GM06990 (cell line): ENCODE measurements around the gene MTHFD1L.
"Not testable (repeated sequence)": the region's sequence is repeated elsewhere in the genome, so short reads cannot be mapped to it uniquely, and the experiment has no call there.

Experiments used
- DNase-seq: peaks from one replicate; pipeline ENCODE4 v3.0.0-alpha.2; 2011; ENCODE audit not compliant: insufficient read length; ENCODE audit errors: extremely low read depth
- H3K27me3 ChIP-seq: replicated peaks from 2 replicates; pipeline ENCODE4 v1.6.0; 2011; ENCODE audit warnings: low read length; ENCODE audit not compliant: control insufficient read depth, insufficient read depth
- H3K36me3 ChIP-seq: 2 replicates; pipeline ENCODE4 v1.5.1; 2011; ENCODE audit warnings: low read length; ENCODE audit not compliant: control insufficient read depth, insufficient read depth
- H3K4me3 ChIP-seq: replicated peaks from 2 replicates; pipeline ENCODE4 v1.5.1; 2011; ENCODE audit warnings: low read depth, mild to moderate bottlenecking, control low read depth, low read length
- TF ChIP-seq, protein P1 (sequence below): IDR thresholded peaks from 2 replicates; pipeline ENCODE4 v1.5.1; 2011; ENCODE audit warnings: low read length, control low read depth, mild to moderate bottlenecking, inconsistent platforms; ENCODE audit not compliant: insufficient read depth, poor library complexity, severe bottlenecking

The MTHFD1L gene

DNA sequence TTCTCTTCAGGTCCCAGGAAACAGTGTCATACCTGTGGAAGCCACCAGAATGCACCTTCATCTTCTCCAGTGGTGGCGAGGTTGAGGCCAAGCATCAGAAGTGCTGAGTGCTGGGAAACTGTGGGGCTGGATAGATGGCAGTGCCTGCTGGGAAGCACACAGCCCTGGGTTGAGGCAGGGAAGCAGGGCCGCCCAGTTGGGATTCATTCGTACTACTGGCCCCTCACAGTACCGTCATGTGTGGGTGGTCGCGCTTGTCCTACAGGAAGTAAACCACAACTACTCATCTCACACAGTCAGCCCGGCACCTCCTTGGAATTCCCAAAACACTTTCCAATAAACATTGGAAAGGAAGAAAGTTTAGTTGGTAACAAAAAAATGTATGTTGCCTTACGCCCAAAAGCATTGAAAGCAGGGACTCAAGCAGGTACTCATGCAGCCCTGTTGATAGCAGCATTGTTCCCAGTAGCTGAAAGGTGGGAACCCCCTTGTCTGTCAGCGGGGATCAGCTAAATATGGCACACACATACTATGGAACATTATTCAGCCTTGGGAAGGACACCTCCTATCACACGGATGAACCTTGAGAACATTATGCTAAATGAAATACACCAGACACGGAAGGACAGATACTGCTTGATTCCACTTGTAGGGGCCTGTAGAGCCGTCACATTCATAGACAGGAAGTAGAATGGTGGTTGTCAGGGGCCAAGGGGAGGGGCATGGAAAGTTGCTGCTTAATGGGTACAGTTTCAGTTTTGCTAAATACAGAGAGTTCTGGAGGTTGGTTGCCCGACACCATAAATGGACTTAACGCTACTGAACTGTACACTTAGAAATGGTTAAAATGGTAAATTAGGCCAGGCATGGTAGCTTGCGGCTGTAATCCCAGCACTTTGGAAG lies 162.7 kb downstream of the MTHFD1L start:
- no peak overlapping the region for H3K4me3 ChIP-seq
- no peaks in the 10 kb centered on the region for H3K27me3 ChIP-seq
- DNase-seq: no peak
- H3K36me3 ChIP-seq: no peaks in the 10 kb centered on the region; the same call in none of the 2 replicates
- TF ChIP-seq, protein P1, sequence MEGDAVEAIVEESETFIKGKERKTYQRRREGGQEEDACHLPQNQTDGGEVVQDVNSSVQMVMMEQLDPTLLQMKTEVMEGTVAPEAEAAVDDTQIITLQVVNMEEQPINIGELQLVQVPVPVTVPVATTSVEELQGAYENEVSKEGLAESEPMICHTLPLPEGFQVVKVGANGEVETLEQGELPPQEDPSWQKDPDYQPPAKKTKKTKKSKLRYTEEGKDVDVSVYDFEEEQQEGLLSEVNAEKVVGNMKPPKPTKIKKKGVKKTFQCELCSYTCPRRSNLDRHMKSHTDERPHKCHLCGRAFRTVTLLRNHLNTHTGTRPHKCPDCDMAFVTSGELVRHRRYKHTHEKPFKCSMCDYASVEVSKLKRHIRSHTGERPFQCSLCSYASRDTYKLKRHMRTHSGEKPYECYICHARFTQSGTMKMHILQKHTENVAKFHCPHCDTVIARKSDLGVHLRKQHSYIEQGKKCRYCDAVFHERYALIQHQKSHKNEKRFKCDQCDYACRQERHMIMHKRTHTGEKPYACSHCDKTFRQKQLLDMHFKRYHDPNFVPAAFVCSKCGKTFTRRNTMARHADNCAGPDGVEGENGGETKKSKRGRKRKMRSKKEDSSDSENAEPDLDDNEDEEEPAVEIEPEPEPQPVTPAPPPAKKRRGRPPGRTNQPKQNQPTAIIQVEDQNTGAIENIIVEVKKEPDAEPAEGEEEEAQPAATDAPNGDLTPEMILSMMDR: no peak

DNA sequence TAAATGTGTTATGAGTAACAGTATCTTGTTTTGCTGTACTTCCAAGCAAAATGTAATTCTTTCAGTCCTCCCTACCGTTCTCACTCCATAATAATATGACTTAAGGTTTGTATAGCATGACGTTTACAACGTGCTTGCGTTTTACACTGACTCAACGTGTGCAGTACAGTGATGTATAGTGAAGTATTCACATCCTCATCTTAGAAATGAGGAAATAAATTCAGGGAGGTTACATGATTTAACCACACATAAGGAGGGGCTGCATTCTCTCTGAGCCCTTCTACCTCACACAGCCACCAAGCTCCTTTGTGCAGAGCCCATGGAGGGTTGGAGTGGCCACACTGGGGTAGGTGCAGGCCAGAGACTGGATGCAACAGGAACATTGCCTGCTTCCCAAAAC lies 164.5 kb downstream of the MTHFD1L start:
- no peaks in the 10 kb centered on the region for H3K27me3 ChIP-seq
- DNase-seq: no peak
- peaks cover 2% of the 10 kb centered on the region for H3K36me3 ChIP-seq
- TF ChIP-seq, protein P1: no peak
- no peak overlapping the region for H3K4me3 ChIP-seq

DNA sequence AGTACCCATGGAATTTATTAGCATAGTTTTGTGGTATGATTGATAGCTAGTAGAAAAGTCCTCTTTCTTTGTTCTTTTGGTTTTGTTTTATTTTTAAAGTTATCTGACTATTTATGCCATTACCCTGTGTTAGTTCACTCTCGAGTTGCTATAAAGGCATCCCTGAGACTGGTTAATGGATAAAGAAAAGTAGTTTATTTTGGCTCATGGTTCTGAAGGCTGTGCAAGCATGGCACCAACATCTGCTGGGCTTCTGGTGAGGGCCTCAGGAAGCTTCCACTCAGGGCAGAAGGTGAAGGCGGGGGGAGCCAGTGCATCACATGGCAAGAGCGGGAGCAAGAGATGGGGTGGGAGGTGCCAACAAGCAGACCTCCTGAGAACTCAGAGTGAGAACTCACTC lies 166.5 kb downstream of the MTHFD1L start:
- DNase-seq: no peak
- H3K27me3 ChIP-seq: no peaks in the 10 kb centered on the region
- H3K36me3 ChIP-seq: peaks cover 4% of the 10 kb centered on the region
- TF ChIP-seq, protein P1: no peak
- H3K4me3 ChIP-seq: no peak overlapping the region

DNA sequence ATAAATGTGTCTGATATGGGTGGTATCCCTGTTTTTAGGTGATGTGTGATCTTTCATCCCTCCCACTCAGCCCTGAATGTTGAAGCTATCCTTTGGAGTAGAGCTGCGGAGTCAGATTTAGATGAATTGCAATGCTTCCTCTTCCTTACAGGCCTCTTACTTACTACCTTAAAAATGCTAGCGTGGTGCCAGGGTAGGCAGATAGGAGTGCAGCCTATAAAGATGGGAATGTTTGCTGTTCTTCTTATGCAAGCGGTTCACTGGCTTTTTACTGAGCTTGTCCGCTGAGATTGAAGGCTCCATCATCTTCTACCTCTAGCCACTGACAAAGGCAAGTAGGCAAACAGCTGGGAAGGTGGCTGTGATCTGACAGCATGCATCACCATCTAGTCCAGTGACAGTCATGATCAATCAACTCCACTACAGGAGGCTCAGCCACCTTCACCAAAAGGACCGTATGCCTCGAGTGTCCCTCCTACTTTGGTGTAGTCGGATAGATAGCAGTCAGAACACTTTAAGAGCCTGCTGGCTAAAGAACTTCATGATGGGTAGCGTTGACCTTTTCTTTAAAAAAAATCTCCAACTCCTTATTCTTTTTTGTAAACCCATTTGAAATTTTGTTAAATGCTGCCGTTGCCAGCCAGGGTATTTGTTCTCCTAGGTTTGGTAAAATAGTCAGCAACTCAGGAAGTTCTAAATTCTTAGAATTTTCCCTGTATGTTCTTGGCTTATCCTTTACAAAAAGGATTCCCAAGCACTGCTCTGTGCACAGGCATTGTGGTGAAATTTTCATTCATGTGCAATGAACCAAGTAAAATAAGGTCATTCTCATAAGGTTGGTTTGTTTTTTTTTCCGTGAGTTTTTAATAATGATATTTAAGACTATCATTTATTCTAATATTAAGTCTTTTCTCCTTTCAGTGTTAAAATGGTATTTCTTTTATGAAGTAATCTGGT lies 169.6 kb downstream of the MTHFD1L start:
- no peak for DNase-seq
- TF ChIP-seq, protein P1: no peak

DNA sequence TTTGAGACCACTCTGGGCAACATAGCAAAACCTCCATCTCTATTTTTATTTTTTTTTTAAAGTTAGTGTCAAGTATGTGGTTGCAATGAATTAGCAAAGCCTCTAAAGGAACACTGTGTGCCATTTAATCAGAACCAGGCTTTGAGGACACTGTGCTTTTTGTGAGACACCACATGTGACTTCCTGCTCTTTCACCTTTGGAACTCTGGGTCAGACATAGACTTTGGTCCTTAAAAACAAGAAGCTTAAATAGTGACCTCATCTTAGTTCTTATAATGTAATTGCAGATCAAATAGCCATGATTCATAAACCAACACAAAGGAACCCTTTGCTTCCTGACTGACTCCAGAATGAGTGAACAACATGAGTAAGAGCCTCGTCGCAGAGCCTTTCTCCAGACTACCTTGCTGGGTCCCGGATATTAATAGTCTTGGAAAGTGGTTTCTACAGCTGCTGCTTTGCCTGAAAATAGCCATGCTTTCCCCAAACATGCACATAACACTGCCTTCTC lies 170.8 kb downstream of the MTHFD1L start:
- not testable (repeated sequence) for DNase-seq, H3K27me3 ChIP-seq, H3K36me3 ChIP-seq, H3K4me3 ChIP-seq

More for the DNA sequence above, 169.6 kb downstream of the MTHFD1L start:
- no peaks in the 10 kb centered on the region for H3K27me3 ChIP-seq
- H3K36me3 ChIP-seq: peaks cover 4% of the 10 kb centered on the region
- no peak overlapping the region for H3K4me3 ChIP-seq
